Spleen (tissue), 7 donors: ENCODE results near the gene ENPEP.
A peak's percentile ranks its signal among the peaks of the same experiment; 100 is the strongest.

ENCODE experiments used
- CTCF ChIP-seq, 11 experiments: fragments of 200-600 bp in 7 of 11; fragments of 450-650 bp in 4 of 11; sonication (generic) in 4 of 11; IDR thresholded peaks in 8 of 11; conservative IDR thresholded peaks in 3 of 11; 1 replicate in 7 of 11; 2 replicates in 4 of 11; pipeline versions ENCODE4 v1.4.0 to v1.8.0; 2016 to 2021; ENCODE audit warnings: antibody characterized with exemption in 11 of 11, inconsistent platforms in 4 of 11, mild to moderate bottlenecking in 1 of 11
- POLR2A ChIP-seq, 3 donors: fragments of 450-650 bp; IDR thresholded peaks; one replicate each; pipeline ENCODE4 v1.5.1; 2017; ENCODE audit warnings: antibody characterized with exemption in 3 of 3, mild to moderate bottlenecking in 1 of 3
- POLR2AphosphoS5 ChIP-seq, 3 donors: sonication (generic); formaldehyde crosslinking; IDR thresholded peaks; one replicate each; pipeline ENCODE4 v1.5.1; 2017; ENCODE audit warnings: antibody characterized with exemption in 3 of 3
- donor health status: DM: no; HTN: no; CAD: no; lungs with moderate emphysema.
- donor health status: DM: no; HTN: no; CAD: no.
- donor health status: DM: no; HTN: no; CAD: no.

- TF ChIP-seq CTCF (IDR thresholded peaks at IDR 0.05 in 8 of 11, conservative IDR thresholded peaks at IDR 0.05 in 3 of 11) (peak in 3 of 11 experiments; percentile 6 to 27 (median 13)), POLR2AphosphoS5 (IDR thresholded peaks at IDR 0.05) (no peak), POLR2A (IDR thresholded peaks at IDR 0.05) (no peak)
Measured at GRCh38 chr4:110586131-110586850, 110.3 kb downstream of the ENPEP start.
